Kidney (tissue), 14 donors: ENCODE measurements around the gene SLC39A11. TPM values are rescaled to one million over a fixed set of nuclear protein-coding genes. Genes with fewer than 3 reads are reported as not detected.

Source experiments
- DNase-seq, 5 donors: peaks; one replicate each; pipeline ENCODE4 v3.0.0-alpha.2; 2013 to 2020
- FAIRE-seq: peaks from 2 replicates; lab custom pipeline; 2012; peaks lifted over from hg19 to GRCh38; lab: Jason Lieb, UNC
- H3K27ac ChIP-seq, 2 donors: one replicate each; pipeline ENCODE4 v1.7.0; 2013; ENCODE audit warnings: low read depth in 2 of 2, low read length in 2 of 2, inconsistent platforms in 1 of 2
- H3K27me3 ChIP-seq: one replicate; pipeline ENCODE4 v1.7.1; 2013; ENCODE audit warnings: low read length, inconsistent platforms; ENCODE audit not compliant: control insufficient read depth, insufficient read depth
- H3K36me3 ChIP-seq, 3 donors: one replicate each; pipeline versions ENCODE4 v1.7.0 to v1.7.1; 2013; ENCODE audit warnings: low read length in 3 of 3, control low read depth in 1 of 3, inconsistent platforms in 1 of 3; ENCODE audit not compliant: insufficient read depth in 3 of 3, control insufficient read depth in 2 of 3
- H3K4me1 ChIP-seq, 3 donors: one replicate each; pipeline versions ENCODE4 v1.7.0 to v1.7.1; 2013; ENCODE audit warnings: low read length in 3 of 3, inconsistent platforms in 1 of 3, low read depth in 1 of 3; ENCODE audit not compliant: control insufficient read depth in 2 of 3, insufficient read depth in 2 of 3
- H3K4me3 ChIP-seq, 3 donors: one replicate each; pipeline versions ENCODE4 v1.7.0 to v1.8.1; 2013; ENCODE audit warnings: low read length in 3 of 3, control low read depth in 1 of 3, inconsistent platforms in 1 of 3
- H3K9ac ChIP-seq, 3 donors: one replicate each; pipeline versions ENCODE4 v1.7.0 to v1.7.1; 2013; ENCODE audit warnings: low read length in 3 of 3, control low read depth in 1 of 3, inconsistent platforms in 1 of 3
- H3K9me3 ChIP-seq, 3 donors: one replicate each; pipeline versions ENCODE4 v1.7.0 to v1.7.1; 2013; ENCODE audit warnings: low read length in 3 of 3, control low read depth in 1 of 3, inconsistent platforms in 1 of 3; ENCODE audit not compliant: control insufficient read depth in 2 of 3, insufficient read depth in 1 of 3
- intact Hi-C: fragments of 100-400 bp; cut with DNase I; formaldehyde crosslinking; loops from one replicate; pipeline ENCODE4 v1.11.1; 2022
- polyA plus RNA-seq: library from polyadenylated mRNA; stranded (reverse); fragments of 350-450 nt; fragmentation: Illumina TruSeq; extraction: RNeasy Lipid Tissue Mini Kit (QIAGEN cat#74804); gene quantifications from one replicate; pipeline ENCODE4 v1.2.3, GENCODE V29; 2014; ENCODE audit warnings: low read depth, low replicate concordance; ENCODE audit not compliant: insufficient read depth
- total RNA-seq: library from RNA; stranded (reverse); fragmentation: NEBNext Ultra II Directional; extraction: Animal tissue kit (Norgen Biotek cat#: 25700); gene quantifications from one replicate; pipeline ENCODE4 v1.2.1, GENCODE V29; 2021
- TF ChIP-seq, protein P1 (sequence below): IDR thresholded peaks from 3 replicates; pipeline ENCODE4 v1.5.1; 2012; ENCODE audit warnings: mild to moderate bottlenecking, moderate library complexity, borderline replicate concordance; ENCODE audit not compliant: insufficient read depth; ENCODE audit errors: extremely low read depth
- donor health status: control.
- donor health status: control.
- donor health status: control.
- donor health status: control.
- donor health status: control.
- donor health status: DM: yes; HTN: yes; CAD: no.
- donor health status: Normal renal cell carcinoma (clear cell type).

The SLC39A11 gene
- total and polyA plus RNA-seq, 2 donors from 2014 or later, result 19.7 to 37.2 TPM

DNA sequence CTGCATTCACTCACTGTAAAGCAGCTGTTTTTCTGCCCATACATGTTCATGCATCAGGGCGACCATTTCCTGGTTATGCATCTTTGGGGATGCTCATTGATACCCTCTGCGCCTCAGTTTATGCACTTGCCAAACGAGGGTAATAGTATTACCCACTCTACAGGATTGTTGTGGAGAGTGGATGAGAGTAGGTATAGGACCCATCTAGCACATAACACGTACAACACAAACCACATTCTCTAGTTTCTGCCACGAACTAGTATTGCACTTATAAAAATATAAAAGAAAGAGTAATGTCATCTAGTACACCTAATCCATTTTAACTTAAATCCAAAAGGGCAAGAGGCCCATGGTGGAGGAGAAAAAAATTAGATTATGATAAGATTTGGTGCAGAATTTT is 231.7 kb downstream of the SLC39A11 start:
- H3K4me1 ChIP-seq, result no peaks in the 10 kb centered on the region
- no peaks in the 10 kb centered on the region for H3K36me3 ChIP-seq
- intact Hi-C loops, result no loop called here
- H3K27ac ChIP-seq, result no peak overlapping the region
- TF ChIP-seq, protein P1, sequence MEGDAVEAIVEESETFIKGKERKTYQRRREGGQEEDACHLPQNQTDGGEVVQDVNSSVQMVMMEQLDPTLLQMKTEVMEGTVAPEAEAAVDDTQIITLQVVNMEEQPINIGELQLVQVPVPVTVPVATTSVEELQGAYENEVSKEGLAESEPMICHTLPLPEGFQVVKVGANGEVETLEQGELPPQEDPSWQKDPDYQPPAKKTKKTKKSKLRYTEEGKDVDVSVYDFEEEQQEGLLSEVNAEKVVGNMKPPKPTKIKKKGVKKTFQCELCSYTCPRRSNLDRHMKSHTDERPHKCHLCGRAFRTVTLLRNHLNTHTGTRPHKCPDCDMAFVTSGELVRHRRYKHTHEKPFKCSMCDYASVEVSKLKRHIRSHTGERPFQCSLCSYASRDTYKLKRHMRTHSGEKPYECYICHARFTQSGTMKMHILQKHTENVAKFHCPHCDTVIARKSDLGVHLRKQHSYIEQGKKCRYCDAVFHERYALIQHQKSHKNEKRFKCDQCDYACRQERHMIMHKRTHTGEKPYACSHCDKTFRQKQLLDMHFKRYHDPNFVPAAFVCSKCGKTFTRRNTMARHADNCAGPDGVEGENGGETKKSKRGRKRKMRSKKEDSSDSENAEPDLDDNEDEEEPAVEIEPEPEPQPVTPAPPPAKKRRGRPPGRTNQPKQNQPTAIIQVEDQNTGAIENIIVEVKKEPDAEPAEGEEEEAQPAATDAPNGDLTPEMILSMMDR, result no peak
- peaks cover 0 to 7% (median 0%) of the 10 kb centered on the region in 3 donors for H3K9me3 ChIP-seq
- no peak for DNase-seq
- no peak overlapping the region for H3K4me3 ChIP-seq
- no peak for FAIRE-seq
- H3K27me3 ChIP-seq, result no peaks in the 10 kb centered on the region
- H3K9ac ChIP-seq, result no peak overlapping the region

DNA sequence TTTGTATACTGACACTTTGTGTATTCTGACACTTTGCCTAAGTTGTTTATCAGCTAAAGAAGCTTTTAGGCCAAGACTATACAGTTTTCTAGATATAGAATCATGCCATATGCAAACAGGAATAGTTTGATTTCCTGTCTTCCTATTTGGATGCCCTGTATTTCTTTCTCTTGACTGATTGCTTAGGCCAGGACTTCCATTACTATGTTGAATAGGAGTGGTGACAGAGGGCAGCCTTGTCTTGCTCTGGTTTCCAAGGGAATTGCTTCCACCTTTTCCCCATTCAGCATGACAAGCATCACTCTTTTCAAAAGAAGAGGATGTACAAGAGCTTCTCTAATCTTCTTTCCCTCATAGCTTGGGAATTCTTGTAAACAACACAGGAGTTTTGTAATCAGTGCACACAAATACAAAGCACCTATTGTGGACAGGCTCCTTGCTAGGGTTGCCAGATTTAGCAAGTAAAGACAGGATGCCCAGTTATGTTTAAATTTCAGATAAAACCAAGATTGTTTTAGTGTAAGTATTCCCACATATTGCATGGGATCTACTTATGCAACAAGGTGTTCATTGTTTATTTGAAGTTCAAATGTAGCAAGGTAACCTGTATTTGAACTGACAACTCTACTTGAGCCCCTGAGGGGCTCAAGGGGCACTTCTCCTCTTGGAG is 233.5 kb downstream of the SLC39A11 start:
- TF ChIP-seq, protein P1, result no peak
- Histone ChIP-seq H3K4me1 (no peaks in the 10 kb centered on the region), H3K9me3 (peaks cover 0 to 7% (median 0%) of the 10 kb centered on the region in 3 donors), H3K27ac (no peak overlapping the region), H3K9ac (no peak overlapping the region), H3K36me3 (no peaks in the 10 kb centered on the region), H3K4me3 (no peak overlapping the region), H3K27me3 (no peaks in the 10 kb centered on the region)
- no peak for FAIRE-seq
- no peak for DNase-seq
- intact Hi-C loops, result no loop called here

DNA sequence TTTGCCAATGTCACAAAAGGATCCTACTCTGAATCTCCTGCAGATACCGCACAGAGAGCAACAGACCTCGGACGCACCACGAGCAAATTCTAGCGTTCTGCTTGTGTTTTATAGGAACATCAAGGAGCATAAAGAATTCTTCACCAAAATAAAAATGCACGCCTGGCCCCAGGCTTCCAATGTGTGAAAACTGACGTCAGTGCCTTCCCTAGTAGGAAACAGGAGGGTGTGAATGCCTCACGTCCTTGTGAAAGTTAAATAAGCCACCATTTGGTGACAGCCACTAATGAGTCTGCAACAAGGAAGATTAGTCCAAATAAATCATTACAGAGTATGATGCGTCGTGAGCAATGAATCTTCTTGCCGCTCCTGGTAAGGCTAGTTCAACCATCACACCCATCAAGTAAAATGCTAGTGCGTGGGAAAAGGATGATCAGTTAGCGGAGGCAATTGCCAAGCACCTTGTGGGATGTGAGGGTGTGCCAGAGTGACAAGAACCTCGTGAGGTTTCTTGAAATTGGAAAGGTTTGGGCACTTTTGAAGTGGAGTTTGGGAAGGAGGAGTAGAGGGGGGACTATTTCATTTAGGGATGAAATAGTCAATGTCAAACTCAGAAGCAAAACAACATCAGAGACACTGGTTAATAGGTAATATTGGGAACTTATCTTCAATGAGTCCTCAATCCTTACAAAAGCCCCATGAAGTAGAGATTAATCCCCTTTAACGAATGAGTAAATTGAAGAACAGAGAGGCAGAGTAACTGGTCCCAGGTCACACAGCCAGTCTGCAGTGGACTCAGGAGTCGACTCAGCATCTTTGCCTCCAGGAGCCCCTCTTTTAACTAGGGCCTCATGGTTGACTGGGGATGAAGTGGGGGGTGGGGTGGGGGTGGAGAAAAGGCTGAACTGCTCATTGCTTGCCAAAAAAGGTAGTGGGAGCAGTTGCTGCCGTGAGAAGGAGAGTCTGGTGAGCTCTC is 238.8 kb downstream of the SLC39A11 start:
- DNase-seq (no peak), FAIRE-seq (no peak)
- intact Hi-C loops, result no loop called here
- Histone ChIP-seq H3K4me1 (no peaks in the 10 kb centered on the region), H3K4me3 (no peak overlapping the region), H3K27me3 (no peaks in the 10 kb centered on the region), H3K9me3 (peaks cover 0 to 4% (median 0%) of the 10 kb centered on the region in 3 donors), H3K27ac (no peak overlapping the region), H3K9ac (no peak overlapping the region), H3K36me3 (no peaks in the 10 kb centered on the region)
- TF ChIP-seq, protein P1, result no peak
